H1 (cell line): ENCODE measurements around the gene KRTAP19-6. TPM values are rescaled to one million over a fixed set of nuclear protein-coding genes. Genes with fewer than 3 reads are reported as not detected.

ENCODE experiments used
- CTCF ChIA-PET: fragments of 300-600 bp; sonication (Branson Sonifier 250); formaldehyde crosslinking; loops from one replicate; lab custom pipeline; 2021; ENCODE audit not compliant: partially characterized antibody; lab: Charles Lee
- POLR2A ChIA-PET: fragments of 300-600 bp; sonication (Branson Sonifier 250); formaldehyde crosslinking; loops from one replicate; lab custom pipeline; 2021; ENCODE audit warnings: inconsistent platforms; ENCODE audit not compliant: partially characterized antibody; lab: Charles Lee
- DNase-seq, 2 experiments: peaks; one replicate each; pipeline versions ENCODE4 v3.0.0 to v3.0.0-alpha.2; 2010 to 2022; ENCODE audit warnings: low spot score in 2 of 2, low read depth in 1 of 2, mixed read lengths in 1 of 2
- FAIRE-seq: peaks from 2 replicates; lab custom pipeline; 2011; peaks lifted over from hg19 to GRCh38; lab: Jason Lieb, UNC
- H2AFZ ChIP-seq: 2 replicates; pipeline ENCODE4 v1.8.1; 2012; ENCODE audit warnings: low read length, inconsistent platforms
- H2AK5ac ChIP-seq: 2 replicates; pipeline ENCODE4 v1.6.1; 2013; ENCODE audit warnings: low read depth, low read length
- H2BK120ac ChIP-seq: replicated peaks from 2 replicates; pipeline ENCODE3; 2013; ENCODE audit warnings: low read depth, low read length, inconsistent platforms
- H2BK12ac ChIP-seq: 2 replicates; pipeline ENCODE4 v1.6.1; 2013; ENCODE audit warnings: low read depth, low read length
- H2BK15ac ChIP-seq: 2 replicates; pipeline ENCODE4 v1.6.1; 2013; ENCODE audit warnings: low read length
- H2BK20ac ChIP-seq: 2 replicates; pipeline ENCODE4 v1.6.1; 2013; ENCODE audit warnings: low read length
- H2BK5ac ChIP-seq: 2 replicates; pipeline ENCODE4 v1.6.1; 2013; ENCODE audit warnings: low read depth, low read length
- H3K14ac ChIP-seq: 2 replicates; pipeline ENCODE4 v1.6.1; 2013; ENCODE audit warnings: inconsistent platforms; ENCODE audit not compliant: insufficient read length
- H3K18ac ChIP-seq: 2 replicates; pipeline ENCODE4 v1.6.1; 2013; ENCODE audit warnings: low read length; ENCODE audit errors: extremely low read depth
- H3K23ac ChIP-seq: 2 replicates; pipeline ENCODE4 v1.6.1; 2013; ENCODE audit warnings: inconsistent platforms; ENCODE audit not compliant: insufficient read length
- H3K23me2 ChIP-seq: 2 replicates; pipeline ENCODE4 v1.6.1; 2013; ENCODE audit warnings: low read depth, low read length
- H3K27ac ChIP-seq: 2 replicates; pipeline ENCODE4 v1.6.1; 2011; ENCODE audit warnings: low read depth, low read length, inconsistent platforms
- H3K27me3 ChIP-seq, 4 experiments: replicated peaks in 1 of 4; 1 replicate in 1 of 4; 2 replicates in 3 of 4; pipeline versions ENCODE4 v1.6.1 to v1.8.1; 2011 to 2013; ENCODE audit warnings: low read length in 3 of 4, mild to moderate bottlenecking in 3 of 4, inconsistent platforms in 2 of 4, mixed read lengths in 2 of 4, moderate library complexity in 1 of 4; ENCODE audit not compliant: control insufficient read depth in 3 of 4, insufficient read depth in 3 of 4; ENCODE audit errors: extremely low read depth in 1 of 4
- H3K36me3 ChIP-seq, 4 experiments: 2 replicates each; pipeline versions ENCODE4 v1.6.1 to v1.8.1; 2011 to 2013; ENCODE audit warnings: mild to moderate bottlenecking in 4 of 4, low read length in 3 of 4, moderate library complexity in 2 of 4, control low read depth in 1 of 4, inconsistent platforms in 1 of 4; ENCODE audit not compliant: insufficient read depth in 4 of 4, control insufficient read depth in 2 of 4
- H3K4ac ChIP-seq: replicated peaks from 2 replicates; pipeline ENCODE3; 2013; ENCODE audit warnings: low read length, low read depth, mixed read lengths, inconsistent platforms; ENCODE audit not compliant: insufficient read length
- H3K4me1 ChIP-seq, 4 experiments: replicated peaks in 1 of 4; 1 replicate in 1 of 4; 2 replicates in 3 of 4; pipeline versions ENCODE4 v1.6.1 to v1.8.1; 2011 to 2013; ENCODE audit warnings: low read length in 3 of 4, inconsistent platforms in 2 of 4, mixed read lengths in 1 of 4; ENCODE audit not compliant: insufficient read depth in 4 of 4, control insufficient read depth in 3 of 4
- H3K4me2 ChIP-seq, 2 experiments: 2 replicates each; pipeline versions ENCODE4 v1.6.1 to v1.8.1; 2011 to 2013; ENCODE audit warnings: low read depth in 2 of 2, low read length in 2 of 2, control low read depth in 1 of 2, inconsistent platforms in 1 of 2, mild to moderate bottlenecking in 1 of 2; ENCODE audit not compliant: insufficient read depth in 1 of 2
- H3K4me3 ChIP-seq, 4 experiments: fragments of 200-600, 300-600 bp in 1 of 4; sonication (generic), shearing (Covaris generic), sonication (Bioruptor Twin) in 1 of 4; 2 replicates each; pipeline versions ENCODE4 v1.5.1 to v1.8.1; 2011 to 2016; ENCODE audit warnings: low read length in 4 of 4, low read depth in 3 of 4, control low read depth in 2 of 4, inconsistent platforms in 2 of 4, mild to moderate bottlenecking in 2 of 4, mixed read lengths in 1 of 4, moderate library complexity in 1 of 4; ENCODE audit not compliant: insufficient read depth in 2 of 4; ENCODE audit errors: extremely low read depth in 1 of 4
- H3K56ac ChIP-seq: replicated peaks from 2 replicates; pipeline ENCODE3; 2013; ENCODE audit warnings: low read depth, mild to moderate bottlenecking, mixed read lengths, low read length, inconsistent platforms; ENCODE audit not compliant: insufficient read length
- H3K79me1 ChIP-seq: 2 replicates; pipeline ENCODE4 v1.6.1; 2013; ENCODE audit warnings: low read depth, low read length, control low read depth
- H3K79me2 ChIP-seq, 2 experiments: 2 replicates each; pipeline versions ENCODE4 v1.6.1 to v1.8.1; 2012 to 2013; ENCODE audit warnings: low read length in 2 of 2, mild to moderate bottlenecking in 2 of 2, inconsistent platforms in 1 of 2; ENCODE audit not compliant: insufficient read depth in 2 of 2, control insufficient read depth in 1 of 2
- H3K9ac ChIP-seq, 4 experiments: replicated peaks in 1 of 4; 1 replicate in 1 of 4; 2 replicates in 3 of 4; pipeline versions ENCODE4 v1.6.1 to v1.8.1; 2011 to 2013; ENCODE audit warnings: low read depth in 3 of 4, low read length in 3 of 4, control low read depth in 2 of 4, mild to moderate bottlenecking in 2 of 4, moderate library complexity in 2 of 4, inconsistent platforms in 1 of 4; ENCODE audit errors: extremely low read depth in 1 of 4
- H3K9me3 ChIP-seq, 2 experiments: 2 replicates each; pipeline versions ENCODE4 v1.6.1 to v1.8.1; 2012 to 2013; ENCODE audit warnings: mild to moderate bottlenecking in 2 of 2, moderate library complexity in 2 of 2, control low read depth in 1 of 2, inconsistent platforms in 1 of 2, low read depth in 1 of 2, low read length in 1 of 2, mixed read lengths in 1 of 2; ENCODE audit not compliant: insufficient read depth in 2 of 2
- H4K20me1 ChIP-seq, 2 experiments: replicated peaks in 1 of 2; 2 replicates each; pipeline versions ENCODE3 to v1.8.1; 2011 to 2013; ENCODE audit warnings: inconsistent platforms in 2 of 2, low read length in 2 of 2, mild to moderate bottlenecking in 1 of 2; ENCODE audit not compliant: insufficient read depth in 2 of 2, control insufficient read depth in 1 of 2
- H4K5ac ChIP-seq: 2 replicates; pipeline ENCODE4 v1.6.1; 2013; ENCODE audit warnings: low read length, low read depth, mixed read lengths, inconsistent platforms; ENCODE audit not compliant: insufficient read length
- H4K8ac ChIP-seq: 2 replicates; pipeline ENCODE4 v1.8.0; 2013; ENCODE audit warnings: mild to moderate bottlenecking, moderate library complexity, low read length, inconsistent platforms; ENCODE audit not compliant: insufficient read depth; ENCODE audit errors: extremely low read depth
- H4K91ac ChIP-seq: replicated peaks from 2 replicates; pipeline ENCODE3; 2013; ENCODE audit warnings: low read length, mixed read lengths, inconsistent platforms; ENCODE audit not compliant: insufficient read length
- ASH2L ChIP-seq: fragments of 200-600, 300-600 bp; sonication (generic); IDR thresholded peaks from one replicate; pipeline ENCODE4 v1.7.1; 2017; ENCODE audit warnings: low read length
- CHD1 ChIP-seq: IDR thresholded peaks from 2 replicates; pipeline ENCODE4 v1.6.1; 2012; ENCODE audit warnings: low read depth, low read length, improper control_type of control experiment
- CTBP2 ChIP-seq: IDR thresholded peaks from 2 replicates; pipeline ENCODE4 v1.7.0; 2011; ENCODE audit warnings: borderline replicate concordance, mild to moderate bottlenecking, moderate library complexity, mixed read lengths, low read length; ENCODE audit not compliant: insufficient read depth, insufficient read length
- FOSL1 ChIP-seq: IDR thresholded peaks from 2 replicates; pipeline ENCODE4 v1.6.1; 2011; ENCODE audit warnings: mild to moderate bottlenecking, low read depth, low read length, moderate library complexity; ENCODE audit not compliant: insufficient read depth
- JUND ChIP-seq: IDR thresholded peaks from 2 replicates; pipeline ENCODE4 v1.6.1; 2011; ENCODE audit warnings: mild to moderate bottlenecking, improper control_type of control experiment, low read length
- NANOG ChIP-seq: IDR thresholded peaks from 2 replicates; pipeline ENCODE4 v1.6.1; 2011; ENCODE audit warnings: low read length, low read depth, mild to moderate bottlenecking, inconsistent platforms; ENCODE audit not compliant: insufficient read depth, poor library complexity, severe bottlenecking
- POLR2A ChIP-seq, 2 experiments: IDR thresholded peaks; 1 replicate in 1 of 2; 2 replicates in 1 of 2; pipeline ENCODE4 v1.6.1; 2011; ENCODE audit warnings: low read depth in 2 of 2, low read length in 2 of 2, mild to moderate bottlenecking in 2 of 2; ENCODE audit errors: control extremely low read depth in 1 of 2
- RBBP5 ChIP-seq: IDR thresholded peaks from 2 replicates; pipeline ENCODE4 v1.7.1; 2012; ENCODE audit warnings: low read depth, mild to moderate bottlenecking, inconsistent platforms, low read length, moderate library complexity, borderline replicate concordance
- RFX5 ChIP-seq: IDR thresholded peaks from 2 replicates; pipeline ENCODE4 v1.6.1; 2011; ENCODE audit warnings: low read depth, low read length, improper control_type of control experiment, borderline replicate concordance
- SUZ12 ChIP-seq: fragments of 200-600 bp; sonication (generic); IDR thresholded peaks from 2 replicates; pipeline ENCODE4 v1.6.1; 2012; ENCODE audit warnings: mild to moderate bottlenecking, inconsistent platforms, low read length, moderate library complexity, mixed read lengths
- TAF1 ChIP-seq: IDR thresholded peaks from 2 replicates; pipeline ENCODE4 v1.6.1; 2011; ENCODE audit warnings: mild to moderate bottlenecking, low read depth, low read length
- TAF7 ChIP-seq: optimal IDR thresholded peaks from 2 replicates; pipeline ENCODE3; 2011; ENCODE audit warnings: low read depth, mild to moderate bottlenecking, inconsistent platforms, low read length, moderate library complexity, borderline replicate concordance
- USF2 ChIP-seq: IDR thresholded peaks from 2 replicates; pipeline ENCODE4 v1.6.1; 2011; ENCODE audit warnings: low read length, improper control_type of control experiment
- WGBS, 2 experiments: shearing (Covaris generic) in 1 of 2; methylation state at CpG; one replicate each; pipeline versions ENCODE4 v1.1.6 to v1.1.7; 2013 to 2015; ENCODE audit warnings: low lambda C conversion rate in 2 of 2, mixed read lengths in 2 of 2, inconsistent platforms in 1 of 2, low coverage in 1 of 2, missing lambda C conversion rate in 1 of 2; ENCODE audit not compliant: insufficient replicate concordance in 2 of 2, insufficient coverage in 1 of 2, insufficient read length in 1 of 2; ENCODE audit errors: extremely low coverage in 1 of 2, missing lambda C conversion rate in 1 of 2; 5-methylcytosine and 5-hydroxymethylcytosine counted together
- polyA plus RNA-seq, 7 experiments: library from polyadenylated mRNA; depleted of rRNA in 3 of 7; stranded (reverse) in 5 of 7; unstranded in 2 of 7; fragments of >200 nt in 5 of 7; fragments of 200-250 nt in 2 of 7; gene quantifications; 1 replicate in 5 of 7; 2 replicates in 1 of 7; 4 replicates in 1 of 7; pipeline versions ENCODE4 v1.2.1 to v1.2.3, GENCODE V29; 2011 to 2013; ENCODE audit warnings: missing spikeins in 2 of 7, mixed read lengths in 2 of 7
- total RNA-seq: library from RNA; stranded (reverse); fragmentation: NEBNext Ultra II Directional; extraction: Animal tissue kit (Norgen Biotek cat#: 25700); gene quantifications from 2 replicates; pipeline ENCODE4 v1.2.1, GENCODE V29; 2021

KRTAP19-6 gene
- total and polyA plus RNA-seq, 2 of the 8 experiments (the other 6 are each of a cell fraction or from before 2014, with no cell fraction given) = not detected

- Histone ChIP-seq H2BK20ac (no peak overlapping the region), H2BK15ac (no peak overlapping the region), H3K4me2 (no peak overlapping the region), H2BK12ac (no peak overlapping the region), H3K23ac (no peak overlapping the region), H2AK5ac (no peak overlapping the region), H3K23me2 (no peaks in the 10 kb centered on the region), H2BK120ac (no peak overlapping the region), H2BK5ac (no peak overlapping the region), H3K9ac (no peak overlapping the region), H4K5ac (no peak overlapping the region), H4K20me1 (no peaks in the 10 kb centered on the region), H3K79me2 (no peaks in the 10 kb centered on the region), H2AFZ (no peak overlapping the region), H3K4me1 (no peaks in the 10 kb centered on the region), H3K36me3 (no peaks in the 10 kb centered on the region), H3K4ac (no peak overlapping the region), H4K8ac (no peak overlapping the region), H3K27ac (no peak overlapping the region), H3K79me1 (no peaks in the 10 kb centered on the region), H3K27me3 (no peaks in the 10 kb centered on the region), H4K91ac (no peak overlapping the region), H3K18ac (no peak overlapping the region), H3K14ac (no peak overlapping the region), H3K56ac (no peak overlapping the region), H3K9me3 (no peaks in the 10 kb centered on the region), H3K4me3 (no peak overlapping the region)
- CTCF ChIA-PET = interaction anchor here (0.7 kb wide), 1 partner anchor 75 kb away, joined by 3 read pairs; no protein-coding TSS in a partner anchor
- POLR2A ChIA-PET = no interaction called here
- DNase-seq (no peak), FAIRE-seq (no peak)
- 82% methylated on average over 1 of the region's 1 CpG; no CpG with 5 or more reads in 1 of the 2 experiments for WGBS, 2 experiments
- TF ChIP-seq TAF1 = no peak
- no peak for TF ChIP-seq CHD1
- no peak for TF ChIP-seq POLR2A (IDR thresholded peaks at IDR 0.05; ENCODE audit: control extremely low read depth in 1 of 2, low read depth in 2 of 2, low read length in 2 of 2)
- no peak for TF ChIP-seq ASH2L
- TF ChIP-seq FOSL1 = no peak
- TF ChIP-seq RFX5 = no peak
- no peak for TF ChIP-seq TAF7
- no peak for TF ChIP-seq RBBP5
- no peak for TF ChIP-seq CTBP2
- TF ChIP-seq USF2 = no peak
- TF ChIP-seq JUND = no peak
- no peak for TF ChIP-seq NANOG
- no peak for TF ChIP-seq SUZ12
Measured at GRCh38 chr21:30579346-30579745, 37.7 kb upstream of the KRTAP19-6 start.
